Activated CD4-positive, alpha-beta T cell treated with anti-CD3 and anti-CD28 coated beads for 48 hours (primary cell): ENCODE results near the gene MRPL27.
"Not testable (repeated sequence)": the region's sequence is repeated elsewhere in the genome, so short reads cannot be mapped to it uniquely, and the experiment has no call there.

ENCODE experiments used
- DNase-seq: peaks from one replicate; pipeline ENCODE4 v3.0.0-alpha.2; 2020

MRPL27 gene

GRCh38 chr17:50344731-50345365 is 28.1 kb downstream of the MRPL27 start:
- DNase-seq = no peak

- DNase-seq = no peak
These were observed 33.6 kb downstream of the MRPL27 start for GRCh38 chr17:50339381-50339780.

- DNase-seq = no peak
These were observed 34.3 kb downstream of the MRPL27 start for GRCh38 chr17:50338645-50339044.

- no peak for DNase-seq
These were observed 35.0 kb downstream of the MRPL27 start for GRCh38 chr17:50337956-50338355.

GRCh38 chr17:50333291-50334057 is 39.5 kb downstream of the MRPL27 start:
- DNase-seq = not testable (repeated sequence)

DNA sequence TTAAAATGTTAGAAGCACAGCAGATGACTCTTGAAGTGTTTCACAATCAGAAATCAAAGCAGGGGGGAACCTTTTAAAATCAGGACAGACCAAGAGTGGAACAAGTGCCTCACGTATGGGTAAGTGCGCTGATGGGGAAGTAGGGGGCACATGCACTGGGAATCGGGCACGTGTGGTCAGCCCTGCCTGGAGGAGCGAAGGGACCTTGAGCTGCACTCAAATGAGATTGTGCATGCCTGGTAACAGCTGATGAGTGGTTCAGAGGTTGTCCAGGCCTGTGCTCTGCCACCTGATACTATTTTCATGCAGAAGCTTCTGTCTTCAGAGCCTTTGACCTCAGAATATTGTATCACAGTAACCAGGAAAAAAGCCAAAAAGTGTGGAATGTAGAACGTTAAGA is 40.8 kb downstream of the MRPL27 start:
- DNase-seq = no peak

- no peak for DNase-seq
These were observed 41.7 kb downstream of the MRPL27 start for GRCh38 chr17:50331085-50331791.

DNA sequence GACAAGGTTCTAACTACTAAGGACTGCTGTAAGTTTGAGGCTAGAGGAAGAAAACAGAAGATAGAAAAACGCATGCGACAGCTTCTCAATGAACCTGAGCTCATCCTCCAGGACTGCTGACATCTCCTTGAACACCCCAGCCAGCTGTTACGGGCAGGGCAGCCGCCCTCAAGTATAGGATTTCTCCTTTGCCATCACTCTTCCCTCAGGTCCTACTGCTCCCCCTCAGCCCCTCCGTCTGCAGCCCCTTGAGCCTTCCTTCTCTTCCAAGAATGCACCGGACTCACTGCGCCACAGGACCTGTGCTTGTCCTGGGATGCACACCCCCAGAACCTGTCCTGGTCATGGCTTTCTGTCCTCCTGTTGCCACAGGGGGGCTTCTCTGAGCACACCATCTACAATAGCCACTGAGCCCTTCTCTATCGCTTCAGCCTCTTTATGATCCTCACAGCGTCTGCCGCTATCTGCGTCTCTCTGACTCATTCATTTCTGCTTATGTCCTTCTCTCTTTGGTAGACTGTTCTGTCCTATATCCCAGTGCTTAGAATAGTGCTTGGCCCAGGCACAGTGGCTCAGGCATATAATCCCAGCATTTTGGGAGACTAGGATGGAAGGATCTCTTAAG is 42.7 kb downstream of the MRPL27 start:
- DNase-seq = no peak

- DNase-seq = no peak
These were observed 43.3 kb downstream of the MRPL27 start for GRCh38 chr17:50329716-50330115.

GRCh38 chr17:50328363-50329325 is 44.3 kb downstream of the MRPL27 start:
- no peak for DNase-seq

DNA sequence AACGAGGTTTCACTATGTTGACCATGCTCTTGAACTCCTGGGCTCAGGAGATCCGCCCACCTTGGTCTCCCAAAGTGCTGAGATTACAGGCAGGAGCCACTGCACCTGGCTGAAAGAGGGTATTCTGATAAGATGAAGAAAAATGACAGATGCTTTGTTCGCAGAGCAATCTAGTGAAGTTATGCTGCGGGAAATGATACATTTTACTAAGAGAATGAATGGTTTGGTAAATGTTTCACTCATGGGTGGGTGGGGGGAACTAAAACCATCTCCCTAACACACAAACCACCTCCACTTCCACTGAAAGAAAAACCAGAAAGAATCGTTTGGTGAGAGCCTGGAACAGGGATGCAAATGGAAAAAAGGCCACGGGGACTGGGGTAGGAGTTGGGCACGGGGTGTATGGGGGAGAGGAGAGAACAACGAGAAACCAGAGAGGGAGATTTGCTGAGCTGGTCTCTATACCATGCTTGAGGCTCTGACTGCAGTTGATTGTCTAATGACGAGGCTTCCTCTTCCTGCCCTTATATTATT is 46.1 kb downstream of the MRPL27 start:
- DNase-seq = no peak

GRCh38 chr17:50325906-50326305 is 47.1 kb downstream of the MRPL27 start:
- no peak for DNase-seq

GRCh38 chr17:50323060-50323459 is 49.9 kb downstream of the MRPL27 start:
- DNase-seq = no peak

- no peak for DNase-seq
These were observed 50.7 kb downstream of the MRPL27 start for GRCh38 chr17:50322271-50322670.

DNA sequence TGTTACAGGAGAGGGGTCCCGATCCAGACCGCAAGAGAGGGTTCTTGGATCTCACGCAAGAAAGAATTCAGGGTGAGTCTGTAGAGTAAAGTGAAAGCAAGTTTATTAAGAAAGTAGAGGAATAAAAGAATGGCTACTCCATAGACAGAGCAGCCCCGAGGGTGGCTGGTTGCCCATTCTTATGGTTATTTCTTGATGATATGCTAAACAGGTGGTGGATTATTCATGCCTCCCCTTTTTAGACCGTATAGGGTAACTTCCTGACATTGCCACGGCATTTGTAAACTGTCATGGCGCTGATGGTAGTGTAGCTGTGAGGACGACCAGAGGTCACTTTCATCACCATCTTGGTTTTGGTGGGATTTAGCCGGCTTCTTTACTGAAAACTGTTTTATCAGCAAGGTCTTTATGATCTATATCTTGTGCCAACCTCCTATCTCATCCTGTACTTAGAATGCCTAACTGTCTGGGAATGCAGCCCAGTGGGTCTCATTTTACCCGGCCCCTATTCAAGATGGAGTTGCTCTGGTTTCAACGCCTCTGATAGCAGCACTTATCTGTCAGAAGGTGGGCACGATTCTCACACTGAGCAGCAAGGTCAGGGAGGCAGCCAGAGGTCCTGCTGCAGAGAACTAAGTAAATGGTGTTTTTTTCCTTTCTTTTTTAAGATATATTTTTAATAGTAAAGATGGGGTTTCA is 53.5 kb downstream of the MRPL27 start:
- DNase-seq = no peak

GRCh38 chr17:50318501-50319285 is 54.3 kb downstream of the MRPL27 start:
- no peak for DNase-seq
